K562 (cell line): Measurements from ENCODE around the gene IRX2. TPM values are rescaled to one million over a fixed set of nuclear protein-coding genes. Genes with fewer than 3 reads are reported as not detected.

Experiments used
- ATAC-seq: fragments of 200-7000 bp; cut with Tn5 transposase; 3 replicates; pipeline ENCODE4 v1.9.1; 2020; ENCODE audit warnings: moderate library complexity
- BruUV-seq: library from RNA; stranded (reverse); fragments of 400-500 nt; replicated peaks from 2 replicates; lab custom pipeline; 2021; lab: Mats Ljungman, UMichigan
- CTCF ChIA-PET: fragments of 300-600 bp; formaldehyde crosslinking; extraction: SDS; loops from one replicate; lab custom pipeline; 2021; ENCODE audit warnings: low intra/inter-chr PET ratio; lab: Yijun Ruan, JAX
- POLR2A ChIA-PET: fragments of 300-600, 350-650 bp; sonication (Branson Sonifier 250); formaldehyde crosslinking; extraction: SDS; loops from one replicate; lab custom pipeline; 2021; ENCODE audit warnings: antibody characterized with exemption, inconsistent platforms; lab: Yijun Ruan, JAX
- DNase-seq, 4 experiments: peaks; one replicate each; pipeline versions ENCODE4 v3.0.0 to v3.0.0-alpha.2; 2011 to 2018; ENCODE audit warnings: low spot score in 3 of 4, mixed read lengths in 3 of 4; ENCODE audit errors: extremely low read depth in 1 of 4
- FAIRE-seq: peaks from 2 replicates; lab custom pipeline; 2011; peaks lifted over from hg19 to GRCh38; lab: Jason Lieb, UNC
- H2AFZ ChIP-seq: 2 replicates; pipeline ENCODE4 v1.6.0; 2011; ENCODE audit warnings: low read depth, low read length, control low read depth, inconsistent platforms
- H3K27ac ChIP-seq: fragments of 200-600 bp; 3 replicates; pipeline ENCODE4 v1.8.0; 2011; ENCODE audit warnings: low read depth, mild to moderate bottlenecking, control low read depth, inconsistent platforms, low read length, moderate library complexity, mixed read lengths; ENCODE audit errors: extremely low read depth
- H3K27me3 ChIP-seq, 2 experiments: fragments of 300-600 bp in 1 of 2; 2 replicates in 1 of 2; 3 replicates in 1 of 2; pipeline versions ENCODE4 v1.6.0 to v1.8.0; 2011; ENCODE audit warnings: inconsistent platforms in 2 of 2, low read length in 2 of 2, mild to moderate bottlenecking in 1 of 2, mixed read lengths in 1 of 2, moderate library complexity in 1 of 2; ENCODE audit not compliant: control insufficient read depth in 2 of 2, insufficient read depth in 2 of 2
- H3K36me3 ChIP-seq: fragments of 300-600 bp; 3 replicates; pipeline ENCODE4 v1.8.0; 2011; ENCODE audit warnings: mild to moderate bottlenecking, low read length, inconsistent platforms; ENCODE audit not compliant: control insufficient read depth, insufficient read depth
- H3K4me1 ChIP-seq, 2 experiments: fragments of 200-600 bp in 1 of 2; replicated peaks in 1 of 2; 2 replicates in 1 of 2; 3 replicates in 1 of 2; pipeline versions ENCODE4 v1.5.1 to v1.8.0; 2011; ENCODE audit warnings: inconsistent platforms in 2 of 2, low read length in 2 of 2, mild to moderate bottlenecking in 1 of 2, mixed read lengths in 1 of 2, moderate library complexity in 1 of 2; ENCODE audit not compliant: control insufficient read depth in 2 of 2, insufficient read depth in 2 of 2
- H3K4me2 ChIP-seq: 2 replicates; pipeline ENCODE4 v1.6.1; 2011; ENCODE audit warnings: low read length, control low read depth, inconsistent platforms, mixed read lengths; ENCODE audit not compliant: insufficient read depth
- H3K4me3 ChIP-seq: fragments of 200-600 bp; sonication (generic), shearing (Covaris generic); 2 replicates; pipeline ENCODE4 v1.5.1; 2016; ENCODE audit warnings: control low read depth, inconsistent platforms
- H3K79me2 ChIP-seq: fragments of 200-600 bp; 3 replicates; pipeline ENCODE4 v1.8.0; 2011; ENCODE audit warnings: low read length, inconsistent platforms; ENCODE audit not compliant: control insufficient read depth, insufficient read depth
- H3K9ac ChIP-seq, 2 experiments: 2 replicates each; pipeline versions ENCODE4 v1.6.0 to v1.6.1; 2011; ENCODE audit warnings: low read depth in 2 of 2, low read length in 2 of 2, control low read depth in 1 of 2, inconsistent platforms in 1 of 2, mild to moderate bottlenecking in 1 of 2, mixed read lengths in 1 of 2; ENCODE audit not compliant: insufficient read depth in 1 of 2
- H3K9me1 ChIP-seq: one replicate; pipeline ENCODE4 v1.6.0; 2011; ENCODE audit warnings: inconsistent platforms, mild to moderate bottlenecking, low read length, moderate library complexity; ENCODE audit not compliant: control insufficient read depth, insufficient read depth
- H3K9me3 ChIP-seq: replicated peaks from 2 replicates; pipeline ENCODE4 v1.5.1; 2011; ENCODE audit warnings: low read depth, low read length, inconsistent platforms; ENCODE audit not compliant: control insufficient read depth, insufficient read depth
- H4K20me1 ChIP-seq: replicated peaks from 2 replicates; pipeline ENCODE4 v1.6.1; 2011; ENCODE audit warnings: low read length, inconsistent platforms, mixed read lengths; ENCODE audit not compliant: control insufficient read depth, insufficient read depth
- ARID3A ChIP-seq: IDR thresholded peaks from 2 replicates; pipeline ENCODE4 v1.6.1; 2012; ENCODE audit warnings: low read depth, low read length, improper control_type of control experiment, borderline replicate concordance
- ATF3 ChIP-seq, 2 experiments: fragments of 450-650 bp in 1 of 2; sonication (generic) in 1 of 2; formaldehyde crosslinking in 1 of 2; IDR thresholded peaks in 1 of 2; conservative IDR thresholded peaks in 1 of 2; 2 replicates each; pipeline versions ENCODE4 v1.6.1 to v1.8.1; 2016 to 2023; ENCODE audit warnings: mild to moderate bottlenecking in 2 of 2, moderate library complexity in 2 of 2, inconsistent platforms in 1 of 2, missing genetic modification reagents in 1 of 2
- BRD9 ChIP-seq: fragments of 450-650 bp; IDR thresholded peaks from 2 replicates; pipeline ENCODE4 v1.6.1; 2018; ENCODE audit warnings: low read depth; ENCODE audit not compliant: partially characterized antibody
- DDX20 ChIP-seq: fragments of 450-650 bp; IDR thresholded peaks from 2 replicates; pipeline ENCODE4 v1.6.1; 2016; ENCODE audit warnings: missing genetic modification characterization, low read depth, mild to moderate bottlenecking, missing compliant biosample characterization, moderate library complexity
- GABPA ChIP-seq: fragments of 200-800 bp; sonication (Bioruptor generic); conservative IDR thresholded peaks from 2 replicates; pipeline ENCODE4 v1.6.1; 2016; ENCODE audit warnings: low read depth, missing genetic modification characterization, missing compliant biosample characterization
- GATAD2A ChIP-seq: fragments of 450-650 bp; IDR thresholded peaks from 2 replicates; pipeline ENCODE4 v1.6.1; 2017
- RBM15 ChIP-seq: fragments of 200-400 bp; formaldehyde crosslinking; IDR thresholded peaks from 2 replicates; pipeline ENCODE4 v1.6.1; 2018; ENCODE audit warnings: mild to moderate bottlenecking, low read length, moderate library complexity; ENCODE audit not compliant: insufficient read depth
- RBM39 ChIP-seq: fragments of 200-400 bp; formaldehyde crosslinking; optimal IDR thresholded peaks from 2 replicates; pipeline ENCODE3; 2018; ENCODE audit warnings: low read depth, low read length
- SIN3B ChIP-seq: fragments of 450-650 bp; IDR thresholded peaks from 2 replicates; pipeline ENCODE4 v1.6.1; 2017; ENCODE audit warnings: low read depth, mild to moderate bottlenecking, moderate library complexity
- SNIP1 ChIP-seq: fragments of 450-650 bp; IDR thresholded peaks from 2 replicates; pipeline ENCODE4 v1.7.1; 2017; ENCODE audit warnings: low read depth, mild to moderate bottlenecking
- ZBED1 ChIP-seq: IDR thresholded peaks from 2 replicates; pipeline ENCODE4 v1.6.1; 2014
- ZBTB8A ChIP-seq: fragments of 450-650 bp; IDR thresholded peaks from 2 replicates; pipeline ENCODE4 v1.6.1; 2018; ENCODE audit warnings: mild to moderate bottlenecking, moderate library complexity; ENCODE audit not compliant: partially characterized antibody
- ZC3H8 ChIP-seq: fragments of 450-650 bp; IDR thresholded peaks from 2 replicates; pipeline ENCODE4 v1.6.1; 2017
- ZNF316 ChIP-seq: fragments of 450-650 bp; IDR thresholded peaks from 2 replicates; pipeline ENCODE4 v1.6.1; 2016
- ZNF324 ChIP-seq: fragments of 250-450 bp; sonication (Bioruptor Pico); IDR thresholded peaks from 2 replicates; pipeline ENCODE4 v1.4.0; 2020; ENCODE audit warnings: mild to moderate bottlenecking
- ZNF507 ChIP-seq: conservative IDR thresholded peaks from 2 replicates; pipeline ENCODE4 v1.6.1; 2017; ENCODE audit warnings: missing genetic modification characterization, missing compliant biosample characterization
- ZNF57 ChIP-seq: fragments of 450-650 bp; formaldehyde crosslinking; IDR thresholded peaks from 2 replicates; pipeline ENCODE4 v1.4.0; 2020; ENCODE audit warnings: mild to moderate bottlenecking, moderate library complexity
- WGBS: fragments of 100-300 bp; shearing (Covaris generic); methylation state at CpG from one replicate; pipeline ENCODE4 v1.1.6; 2016; ENCODE audit warnings: low coverage, mixed read lengths; ENCODE audit not compliant: insufficient coverage; ENCODE audit errors: missing lambda C conversion rate; 5-methylcytosine and 5-hydroxymethylcytosine counted together
- in situ Hi-C: fragments of 300-500 bp; cut with MboI; formaldehyde crosslinking; loops from 4 replicates; pipeline ENCODE4 v1.15.0; 2018; ENCODE audit warnings: inconsistent platforms, mixed read lengths
- intact Hi-C: fragments of 100-400 bp; cut with micrococcal nuclease; formaldehyde crosslinking; loops from 2 replicates; pipeline ENCODE4 v1.14.2; 2022
- polyA plus RNA-seq, 8 experiments: library from polyadenylated mRNA; depleted of rRNA in 4 of 8; stranded (reverse) in 5 of 8; unstranded in 3 of 8; fragments of >200 nt; fragmentation: Nextera tagmentation in 2 of 8; fragmentation: Illumina TruSeq in 1 of 8; extraction: Ambion mirVana in 2 of 8; extraction: Trizol in 1 of 8; gene quantifications; 2 replicates each; pipeline versions ENCODE4 v1.2.1 to v1.2.3, GENCODE V29; 2011 to 2014; ENCODE audit warnings: inconsistent platforms in 1 of 8, missing spikeins in 1 of 8
- total RNA-seq, 7 experiments: library from RNA; depleted of rRNA in 6 of 7; stranded (reverse); fragments of >200 nt in 6 of 7; fragmentation: Illumina TruSeq in 2 of 7; extraction: Trizol in 2 of 7; gene quantifications; 2 replicates each; pipeline versions ENCODE4 v1.2.1 to v1.2.3, GENCODE V29; 2011 to 2021; ENCODE audit warnings: low replicate concordance in 1 of 7

IRX2 gene
- total and polyA plus RNA-seq, 9 of the 15 experiments (the other 6 are each of a cell fraction or from before 2014, with no cell fraction given), result 0.13 TPM; not detected in 8

GRCh38 chr5:2697446-2698200 is 53.9 kb downstream of the IRX2 start (continued):
- no peak for TF ChIP-seq ZBED1

GRCh38 chr5:2697041-2697440 is 54.4 kb downstream of the IRX2 start:
- ATAC-seq (no peak), FAIRE-seq (no peak), DNase-seq (no peak)
- H2AFZ ChIP-seq, result no peak overlapping the region
- no peak overlapping the region for H3K4me2 ChIP-seq
- no TSS peak for BruUV-seq
- ChIA-PET CTCF (no interaction called here), POLR2A (no interaction called here)
- no peak overlapping the region for H3K9ac ChIP-seq
- in situ Hi-C loops (no loop called here), intact Hi-C loops (no loop called here)
- TF ChIP-seq BRD9, result no peak
- no peak for TF ChIP-seq ZC3H8
- no peak for TF ChIP-seq DDX20
- no peak for TF ChIP-seq ZBTB8A
- TF ChIP-seq ZNF57 (CRISPR knock-in tag), result no peak
- no peak for TF ChIP-seq ARID3A
- no peak for TF ChIP-seq GABPA (tag)
- TF ChIP-seq ZNF316, result no peak
- no peak for TF ChIP-seq RBM39
- TF ChIP-seq RBM15, result no peak
- TF ChIP-seq GATAD2A, result no peak
- TF ChIP-seq SIN3B, result no peak
- TF ChIP-seq ATF3 (IDR thresholded peaks at IDR 0.05), result no peak
- TF ChIP-seq ATF3 (CRISPR knock-in tag; conservative IDR thresholded peaks at IDR 0.05), result no peak
- no peak for TF ChIP-seq ZNF507 (tag)
- no peak for TF ChIP-seq SNIP1
- no peak for TF ChIP-seq ZNF324 (CRISPR knock-in tag)
- no peaks in the 10 kb centered on the region for H3K4me1 ChIP-seq
- H3K4me3 ChIP-seq, result no peak overlapping the region
- H3K79me2 ChIP-seq, result no peaks in the 10 kb centered on the region
- peaks cover 6% of the 10 kb centered on the region; the same call in 1 of the 2 replicates for H4K20me1 ChIP-seq
- peaks cover 9 to 49% of the 10 kb centered on the region in 2 experiments; a peak in 3 of 5 replicates for H3K27me3 ChIP-seq
- no peak overlapping the region for H3K27ac ChIP-seq
- no peaks in the 10 kb centered on the region for H3K9me3 ChIP-seq
- H3K36me3 ChIP-seq, result no peaks in the 10 kb centered on the region
- peaks cover 2% of the 10 kb centered on the region for H3K9me1 ChIP-seq
- WGBS, result under 1% methylated on average over 9 of the region's 9 CpGs
